Measurements from ENCODE around the gene PRKAR2B. TPM values are rescaled to one million over a fixed set of nuclear protein-coding genes. Genes with fewer than 3 reads are reported as not detected.

Gene PRKAR2B
- total and polyA plus RNA-seq, 2 of the 4 experiments (the other 2 are of a cell fraction) = 3.0 to 3.1 TPM

GRCh38 chr7:107128217-107128616 is 83.7 kb downstream of the PRKAR2B start:
- TF ChIP-seq MXI1 (IDR thresholded peaks at IDR 0.05; ENCODE audit: borderline replicate concordance, low read depth, low read length) = no peak
- TF ChIP-seq ELK1 (IDR thresholded peaks at IDR 0.05; ENCODE audit: borderline replicate concordance, low read depth, low read length) = no peak
- no peak for TF ChIP-seq RAD21 (IDR thresholded peaks at IDR 0.05; ENCODE audit: low read length)
- TF ChIP-seq MAZ (IDR thresholded peaks at IDR 0.05; ENCODE audit: borderline replicate concordance, low read depth, low read length) = no peak
- TF ChIP-seq BHLHE40 (IDR thresholded peaks at IDR 0.05; ENCODE audit: low read depth, low read length) = no peak
- no peak for TF ChIP-seq SMC3 (IDR thresholded peaks at IDR 0.05; ENCODE audit: low read depth, low read length)
- TF ChIP-seq POLR2A (IDR thresholded peaks at IDR 0.05; ENCODE audit: low read depth, low read length) = no peak
- no peak for TF ChIP-seq FOS (IDR thresholded peaks at IDR 0.05; ENCODE audit: low read depth, low read length)
- no peak for TF ChIP-seq CTCF (conservative IDR thresholded peaks at IDR 0.05; ENCODE audit: low read depth, low read length)
- TF ChIP-seq CEBPB (IDR thresholded peaks at IDR 0.05; ENCODE audit: low read depth, low read length) = no peak
- H3K79me1 ChIP-seq (ENCODE audit: low read depth in 1 of 2, low read length in 2 of 2) = no peaks in the 10 kb centered on the region
- no peak overlapping the region for H3K23ac ChIP-seq (ENCODE audit: low read depth, low read length)
- H3K4me2 ChIP-seq (ENCODE audit: low read depth, low read length) = no peak overlapping the region
- H3K9ac ChIP-seq (ENCODE audit: low read depth, low read length) = no peak overlapping the region
- H3K18ac ChIP-seq (ENCODE audit: low read depth, low read length) = no peak overlapping the region
- no peak overlapping the region for H2BK120ac ChIP-seq (ENCODE audit: low read depth, low read length)
- ChIA-PET CTCF (no interaction called here), POLR2A (ENCODE audit: unreplicated experiment) (no interaction called here)
- H2BK15ac ChIP-seq (ENCODE audit: low read depth, low read length) = no peak overlapping the region
- intact Hi-C loops (cut with micrococcal nuclease) (no loop called here), dilution Hi-C loops (cut with HindIII; ENCODE audit: low sequenced_read_pairs, unreplicated experiment) (no loop called here), in situ Hi-C loops (cut with MboI; ENCODE audit: low sequenced_read_pairs) (no loop called here)
- no peak overlapping the region for H3K56ac ChIP-seq (ENCODE audit: extremely low read depth, insufficient read depth, low read length)
- no peaks in the 10 kb centered on the region for H3K27me3 ChIP-seq (ENCODE audit: control insufficient read depth, insufficient read depth, low read length)
- no peak overlapping the region for H4K5ac ChIP-seq (ENCODE audit: low read depth, low read length)
- H2BK5ac ChIP-seq (ENCODE audit: low read depth, low read length, poor library complexity, severe bottlenecking) = no peak overlapping the region
- H3K36me3 ChIP-seq (ENCODE audit: control insufficient read depth, insufficient read depth, low read length) = 0 out of 2 replicates have a peak, but pooled peaks cover 2% of the 10 kb centered on the region
- H3K4ac ChIP-seq (ENCODE audit: low read depth, low read length) = no peak overlapping the region
- no peak for DNase-seq
- H3K9me3 ChIP-seq (ENCODE audit: control insufficient read depth, insufficient read depth, low read length) = no peaks in the 10 kb centered on the region
- ATAC-seq (ENCODE audit: low read depth) = no peak
- no peaks in the 10 kb centered on the region for H4K20me1 ChIP-seq (ENCODE audit: insufficient read depth, low read length)
- H2BK20ac ChIP-seq (ENCODE audit: low read depth, low read length) = no peak overlapping the region
- no peak overlapping the region for H2AFZ ChIP-seq (replicated peaks; ENCODE audit: low read length, poor library complexity)
- no peak overlapping the region for H3K14ac ChIP-seq (replicated peaks; ENCODE audit: low read depth, low read length)
- no peak overlapping the region for H4K8ac ChIP-seq (ENCODE audit: low read depth in 2 of 2, low read length in 2 of 2)
- no peak overlapping the region for H2AK5ac ChIP-seq (ENCODE audit: low read depth, low read length)
- no peak overlapping the region for H3K27ac ChIP-seq (ENCODE audit: insufficient read depth, low read length)
- WGBS, 2 experiments (ENCODE audit: extremely low coverage in 2 of 2, insufficient read length in 1 of 2) = no CpG with 5 or more reads among the region's 2 CpGs
- H3K4me3 ChIP-seq (ENCODE audit: insufficient read depth, low read depth, low read length) = no peak overlapping the region
- no peak overlapping the region for H4K91ac ChIP-seq (ENCODE audit: insufficient read depth, low read depth, low read length)
- no TSS peak for BruUV-seq (replicated peaks)
- H2AK9ac ChIP-seq (replicated peaks; ENCODE audit: low read depth, low read length, poor library complexity) = no peak overlapping the region
- H3K9me1 ChIP-seq (ENCODE audit: insufficient read depth, low read length) = no peaks in the 10 kb centered on the region
- peaks cover 4% of the 10 kb centered on the region for H3K4me1 ChIP-seq (ENCODE audit: control insufficient read depth, insufficient read depth, low read length)

Measured in IMR-90 (cell line).